ENCODE measurements around the gene SLC17A9. TPM values are rescaled to one million over a fixed set of nuclear protein-coding genes. Genes with fewer than 3 reads are reported as not detected.

Gene SLC17A9
- total RNA-seq, 3 donors from 2014 or later: 2.2 to 4.9 (median 2.7) TPM

- H3K4me3 ChIP-seq: peak overlapping the region in 1 of 3 donors; percentile 39
- intact Hi-C loops (cut with DNase I; ENCODE audit: low total_unique reads): loop anchor here (5.0 kb wide), 1 partner anchor 116 kb away; no protein-coding TSS in a partner anchor
- DNase-seq (ENCODE audit: low spot score in 2 of 2): no peak
- peaks cover 0 to 4% of the 10 kb centered on the region in 2 donors for H3K9me3 ChIP-seq
- peaks cover 25 to 71% of the 10 kb centered on the region in 2 donors for H3K27me3 ChIP-seq
- TF ChIP-seq POLR2A (IDR thresholded peaks at IDR 0.05) (no peak), CTCF (IDR thresholded peaks at IDR 0.05) (no peak), POLR2AphosphoS5 (IDR thresholded peaks at IDR 0.05) (no peak)
- no peaks in the 10 kb centered on the region for H3K36me3 ChIP-seq
- H3K4me1 ChIP-seq: peaks cover 6 to 15% of the 10 kb centered on the region in 2 donors
- H3K27ac ChIP-seq: no peak overlapping the region
These were observed 56.1 kb downstream of the SLC17A9 start for GRCh38 chr20:63008541-63009044.

GRCh38 chr20:63009045-63009961 lies 56.8 kb downstream of the SLC17A9 start:
- H3K9me3 ChIP-seq: peaks cover 0 to 9% of the 10 kb centered on the region in 2 donors
- no peak overlapping the region for H3K27ac ChIP-seq
- DNase-seq (ENCODE audit: low spot score in 2 of 2): peak; percentile 43 to 71
- H3K27me3 ChIP-seq: peaks cover 25 to 73% of the 10 kb centered on the region in 2 donors
- peaks cover 6 to 15% of the 10 kb centered on the region in 2 donors for H3K4me1 ChIP-seq
- intact Hi-C loops (cut with DNase I; ENCODE audit: low total_unique reads): loop anchor here (5.0 kb wide), 1 partner anchor 117 kb away; no protein-coding TSS in a partner anchor
- H3K36me3 ChIP-seq: no peaks in the 10 kb centered on the region
- H3K4me3 ChIP-seq: peak overlapping the region in 1 of 3 donors; percentile 39
- TF ChIP-seq POLR2A (IDR thresholded peaks at IDR 0.05) (no peak), POLR2AphosphoS5 (IDR thresholded peaks at IDR 0.05) (peak in 1 of 3 donors; percentile 25), CTCF (IDR thresholded peaks at IDR 0.05) (peak; percentile 89 to 94 (median 92))

GRCh38 chr20:63009988-63010769 lies 57.7 kb downstream of the SLC17A9 start:
- Histone ChIP-seq H3K27me3 (peaks cover 23 to 73% of the 10 kb centered on the region in 2 donors), H3K36me3 (no peaks in the 10 kb centered on the region), H3K4me3 (peak overlapping the region in 1 of 3 donors; percentile 44), H3K27ac (no peak overlapping the region), H3K9me3 (peaks cover 0 to 9% of the 10 kb centered on the region in 2 donors), H3K4me1 (peaks cover 6 to 15% of the 10 kb centered on the region in 2 donors)
- TF ChIP-seq POLR2A (IDR thresholded peaks at IDR 0.05) (no peak), POLR2AphosphoS5 (IDR thresholded peaks at IDR 0.05) (no peak), CTCF (IDR thresholded peaks at IDR 0.05) (no peak)
- DNase-seq (ENCODE audit: low spot score in 2 of 2): peak in 1 of 2 donors; percentile 39
- intact Hi-C loops (cut with DNase I; ENCODE audit: low total_unique reads): loop anchor here (5.0 kb wide), 1 partner anchor 118 kb away; no protein-coding TSS in a partner anchor

- no peak for DNase-seq (ENCODE audit: low spot score in 2 of 2)
- H3K9me3 ChIP-seq: peaks cover 0 to 9% of the 10 kb centered on the region in 2 donors
- intact Hi-C loops (cut with DNase I; ENCODE audit: low total_unique reads): loop anchor here (1.0 kb wide), 1 partner anchor 21 kb away; no protein-coding TSS in a partner anchor
- H3K27me3 ChIP-seq: peaks cover 20 to 73% of the 10 kb centered on the region in 2 donors
- no peaks in the 10 kb centered on the region for H3K36me3 ChIP-seq
- peaks cover 6 to 13% of the 10 kb centered on the region in 2 donors for H3K4me1 ChIP-seq
- no peak for TF ChIP-seq POLR2A (IDR thresholded peaks at IDR 0.05)
- TF ChIP-seq CTCF (IDR thresholded peaks at IDR 0.05): no peak
- no peak for TF ChIP-seq POLR2AphosphoS5 (IDR thresholded peaks at IDR 0.05)
- no peak overlapping the region for H3K4me3 ChIP-seq
- no peak overlapping the region for H3K27ac ChIP-seq
These were observed 59.3 kb downstream of the SLC17A9 start for GRCh38 chr20:63011798-63012197.
